GDM1 (cell line): ENCODE data around the gene ACTN4.
A peak's percentile ranks its signal among the peaks of the same experiment; 100 is the strongest.

ENCODE experiments used
- DNase-seq: peaks from one replicate; lab custom pipeline; 2025; lab: John Stamatoyannopoulos, UW

The ACTN4 gene

GRCh38 chr19:38661136-38661535 is 13.7 kb downstream of the ACTN4 start:
- no peak for DNase-seq

- DNase-seq = no peak
Observed at GRCh38 chr19:38661996-38662395, 14.5 kb downstream of the ACTN4 start.

GRCh38 chr19:38662537-38663155 is 15.2 kb downstream of the ACTN4 start:
- no peak for DNase-seq

GRCh38 chr19:38663156-38663651 is 15.8 kb downstream of the ACTN4 start:
- DNase-seq = no peak

- DNase-seq = no peak
Observed at GRCh38 chr19:38663957-38664502, 16.6 kb downstream of the ACTN4 start.

GRCh38 chr19:38664503-38665211 is 17.2 kb downstream of the ACTN4 start:
- peak; percentile 23 for DNase-seq

- DNase-seq = no peak
Observed at GRCh38 chr19:38665219-38665931, 17.9 kb downstream of the ACTN4 start.

GRCh38 chr19:38665950-38666662 is 18.7 kb downstream of the ACTN4 start:
- DNase-seq = no peak

GRCh38 chr19:38666663-38667511 is 19.4 kb downstream of the ACTN4 start:
- no peak for DNase-seq

- no peak for DNase-seq
Observed at GRCh38 chr19:38667661-38668171, 20.3 kb downstream of the ACTN4 start.

GRCh38 chr19:38669552-38669951 is 22.1 kb downstream of the ACTN4 start:
- peak; percentile 77 for DNase-seq

GRCh38 chr19:38670921-38671398 is 23.5 kb downstream of the ACTN4 start:
- DNase-seq = no peak

GRCh38 chr19:38671654-38672053 is 24.2 kb downstream of the ACTN4 start:
- DNase-seq = no peak

GRCh38 chr19:38673030-38673429 is 25.6 kb downstream of the ACTN4 start:
- DNase-seq = no peak

- DNase-seq = no peak
Observed at GRCh38 chr19:38674388-38675171, 27.1 kb downstream of the ACTN4 start.

GRCh38 chr19:38675611-38676010 is 28.2 kb downstream of the ACTN4 start:
- no peak for DNase-seq

- DNase-seq = no peak
Observed at GRCh38 chr19:38676023-38676877, 28.8 kb downstream of the ACTN4 start.

GRCh38 chr19:38676878-38677646 is 29.6 kb downstream of the ACTN4 start:
- DNase-seq = no peak
